HG02571 (cell line): ENCODE data around the gene IGF1R.

Experiments
- ATAC-seq: cut with Tn5 transposase; IDR thresholded peaks from one replicate; pipeline ENCODE4 v1.9.1; 2021; ENCODE audit warnings: mild to moderate bottlenecking, moderate library complexity; ENCODE audit not compliant: unreplicated experiment

The IGF1R gene

GRCh38 chr15:98817745-98818144 lies 169.4 kb downstream of the IGF1R start:
- ATAC-seq: no peak

DNA sequence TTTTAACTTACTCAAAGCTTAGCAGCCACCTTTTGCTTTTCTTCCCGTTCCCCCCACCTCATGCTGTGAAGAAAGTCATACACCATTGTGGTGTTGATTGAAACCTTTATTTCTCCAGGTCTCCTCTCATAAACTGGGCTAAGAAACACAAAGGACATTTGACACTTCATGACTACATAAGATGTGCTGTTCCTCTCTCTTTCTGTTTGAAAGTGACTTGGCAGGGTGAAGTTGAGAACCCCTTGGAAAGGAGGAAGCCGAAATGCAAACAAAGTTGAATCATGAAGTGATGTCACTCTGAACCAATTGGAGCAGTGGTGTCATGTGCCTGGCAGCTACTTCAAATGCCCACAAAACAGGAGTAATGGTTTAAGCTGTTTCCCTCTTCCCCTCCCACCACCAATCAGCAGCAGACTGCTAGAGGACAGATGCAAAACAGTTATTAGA lies 174.7 kb downstream of the IGF1R start:
- no peak for ATAC-seq

DNA sequence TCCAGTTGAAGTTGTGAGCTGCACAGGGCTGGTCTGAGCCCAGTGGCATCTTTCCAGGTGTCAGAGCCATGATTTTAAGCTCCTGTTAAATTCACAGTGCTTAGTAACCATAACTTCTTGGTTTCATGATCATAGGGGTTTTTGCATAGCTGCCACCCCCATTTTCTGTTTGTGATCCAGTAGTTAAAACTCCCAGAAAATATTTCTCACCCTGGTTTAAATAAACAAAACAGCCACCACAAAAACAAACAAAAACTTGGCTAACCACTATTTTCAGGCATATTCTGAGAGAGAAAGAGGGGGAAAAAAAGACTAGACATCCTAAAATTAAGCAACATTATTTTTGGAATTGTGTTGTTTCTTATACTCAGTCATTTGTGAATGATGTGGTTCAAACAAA lies 175.3 kb downstream of the IGF1R start:
- ATAC-seq: no peak

- ATAC-seq: no peak
Observed at GRCh38 chr15:98824595-98824994, 176.3 kb downstream of the IGF1R start.

DNA sequence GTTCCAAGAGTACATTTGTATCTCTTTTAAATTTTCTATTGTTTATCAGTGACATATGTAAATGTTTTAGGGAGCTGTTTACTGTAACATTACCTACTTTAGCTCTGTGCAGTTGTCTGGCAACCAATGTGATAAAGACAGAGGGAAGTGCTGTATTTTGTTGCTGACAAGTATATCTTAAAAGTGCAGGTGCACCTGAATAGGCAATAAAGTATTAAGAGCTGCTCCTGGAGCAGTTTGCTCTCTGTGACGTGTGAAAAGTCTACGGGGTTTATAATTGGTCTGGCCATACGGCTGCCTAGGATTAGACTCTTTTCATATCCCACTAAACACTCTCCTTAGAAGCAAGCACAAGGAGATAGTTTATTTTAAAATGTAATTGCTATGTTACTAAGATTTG lies 178.3 kb downstream of the IGF1R start:
- no peak for ATAC-seq

DNA sequence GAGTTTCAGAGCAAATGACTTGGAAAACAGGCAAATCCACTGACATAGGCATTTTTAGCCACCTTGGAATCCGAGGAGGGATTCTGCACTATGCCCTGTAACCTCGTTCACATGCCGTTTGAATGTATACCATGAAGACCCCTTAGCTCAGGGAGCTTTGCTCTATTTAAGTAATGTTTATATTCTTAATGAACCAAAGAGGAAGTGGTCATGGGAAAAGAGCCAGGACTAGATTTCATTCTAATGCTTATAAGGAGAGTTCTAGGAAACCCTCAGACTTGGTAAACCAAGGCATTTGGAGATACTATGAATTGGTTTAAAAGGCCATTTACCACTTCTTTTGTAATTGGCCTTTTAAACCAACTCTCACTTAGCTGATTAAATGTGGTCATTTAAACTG lies 178.9 kb downstream of the IGF1R start:
- ATAC-seq: no peak

DNA sequence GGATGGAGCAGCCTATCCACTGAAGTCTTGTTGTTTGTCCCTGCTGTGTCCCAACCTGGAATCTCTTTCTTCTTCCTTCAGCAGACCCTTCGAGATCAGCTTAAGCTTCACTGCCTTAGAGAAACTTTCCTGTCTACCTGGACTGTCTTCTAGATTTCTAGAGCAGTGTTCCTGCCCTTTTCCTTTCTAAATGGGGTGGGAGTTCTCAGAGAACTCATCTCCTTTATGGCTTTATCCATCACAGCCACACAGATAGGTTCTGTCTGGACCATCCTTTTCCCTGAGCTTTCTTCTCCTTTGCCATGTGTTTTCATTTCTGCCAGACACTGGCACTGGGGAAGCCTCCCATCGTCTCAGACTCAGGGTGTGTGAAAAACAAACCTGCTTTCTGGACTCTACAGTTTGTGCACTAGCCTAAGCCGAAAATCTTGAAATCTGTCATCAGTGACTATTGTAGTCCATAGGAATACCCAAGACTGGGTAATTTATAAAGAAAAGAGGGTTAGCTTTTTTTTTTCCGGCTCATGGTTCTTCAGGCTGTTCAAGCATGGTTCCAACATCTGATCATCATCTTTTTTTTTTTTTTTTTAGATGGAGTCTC lies 181.8 kb downstream of the IGF1R start:
- ATAC-seq: no peak

- no peak for ATAC-seq
Observed at GRCh38 chr15:98834976-98835375, 186.6 kb downstream of the IGF1R start.

GRCh38 chr15:98835876-98836275 lies 187.5 kb downstream of the IGF1R start:
- ATAC-seq: no peak

GRCh38 chr15:98838387-98839259 lies 190.3 kb downstream of the IGF1R start:
- no peak for ATAC-seq

GRCh38 chr15:98840053-98840452 lies 191.7 kb downstream of the IGF1R start:
- no peak for ATAC-seq

- ATAC-seq: no peak
Observed at GRCh38 chr15:98841419-98841970, 193.2 kb downstream of the IGF1R start.

DNA sequence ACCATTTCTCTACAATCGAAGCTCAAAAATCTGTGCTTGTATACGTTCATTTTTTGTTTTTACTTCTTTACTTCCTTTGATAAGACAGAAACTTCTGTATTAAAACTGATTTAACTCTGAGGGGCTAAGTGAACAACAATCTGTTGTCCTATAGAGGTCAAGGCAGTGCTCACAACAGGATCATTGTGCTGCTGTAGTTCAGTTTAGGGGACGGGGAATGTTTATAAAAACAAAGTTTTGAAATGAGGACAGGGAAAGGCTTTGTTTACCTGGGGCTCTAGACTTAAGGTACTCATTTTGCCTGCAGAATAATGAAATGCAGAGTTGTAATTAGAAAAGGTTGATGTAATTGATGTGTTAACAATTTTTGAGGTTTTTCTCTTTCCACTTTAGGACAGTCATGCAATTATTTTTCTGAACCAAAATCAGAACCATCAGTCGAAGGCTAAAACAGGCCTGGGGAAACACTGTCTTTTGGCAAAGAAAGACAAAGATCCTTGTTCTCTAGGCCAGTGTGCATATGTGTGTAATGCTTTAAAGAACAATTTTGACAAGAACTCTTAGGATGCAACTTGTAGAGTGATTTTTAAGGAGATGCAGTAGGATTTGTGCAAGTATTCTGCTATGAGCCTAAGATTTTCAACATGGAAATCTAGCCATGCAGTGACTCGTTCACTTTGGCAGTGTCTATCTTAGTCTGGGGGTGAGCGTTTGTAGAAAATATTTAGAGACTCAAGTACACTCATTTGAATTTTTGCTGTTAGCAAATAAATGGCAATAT lies 194.0 kb downstream of the IGF1R start:
- no peak for ATAC-seq

- ATAC-seq: no peak
Observed at GRCh38 chr15:98842973-98843285, 194.6 kb downstream of the IGF1R start.

DNA sequence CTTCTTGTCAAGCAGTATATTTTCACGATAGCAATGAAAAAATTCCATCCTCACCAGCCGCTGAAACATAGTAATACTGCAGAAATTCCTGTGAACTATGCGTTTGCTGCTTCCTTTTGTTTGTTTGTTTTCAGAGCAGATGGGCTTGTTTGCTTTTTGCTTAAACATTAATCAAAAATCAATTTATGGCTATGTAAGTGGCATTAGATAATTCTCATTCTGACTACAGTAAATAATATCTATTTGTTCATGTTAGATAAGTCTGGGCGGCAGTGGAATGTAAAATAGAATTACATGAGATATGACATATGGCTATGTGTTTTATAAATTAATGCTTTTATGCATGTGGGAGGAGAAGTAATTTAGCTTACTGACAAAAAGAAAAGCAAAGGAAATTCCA lies 195.5 kb downstream of the IGF1R start:
- no peak for ATAC-seq

GRCh38 chr15:98844261-98844660 lies 195.9 kb downstream of the IGF1R start:
- ATAC-seq: no peak

DNA sequence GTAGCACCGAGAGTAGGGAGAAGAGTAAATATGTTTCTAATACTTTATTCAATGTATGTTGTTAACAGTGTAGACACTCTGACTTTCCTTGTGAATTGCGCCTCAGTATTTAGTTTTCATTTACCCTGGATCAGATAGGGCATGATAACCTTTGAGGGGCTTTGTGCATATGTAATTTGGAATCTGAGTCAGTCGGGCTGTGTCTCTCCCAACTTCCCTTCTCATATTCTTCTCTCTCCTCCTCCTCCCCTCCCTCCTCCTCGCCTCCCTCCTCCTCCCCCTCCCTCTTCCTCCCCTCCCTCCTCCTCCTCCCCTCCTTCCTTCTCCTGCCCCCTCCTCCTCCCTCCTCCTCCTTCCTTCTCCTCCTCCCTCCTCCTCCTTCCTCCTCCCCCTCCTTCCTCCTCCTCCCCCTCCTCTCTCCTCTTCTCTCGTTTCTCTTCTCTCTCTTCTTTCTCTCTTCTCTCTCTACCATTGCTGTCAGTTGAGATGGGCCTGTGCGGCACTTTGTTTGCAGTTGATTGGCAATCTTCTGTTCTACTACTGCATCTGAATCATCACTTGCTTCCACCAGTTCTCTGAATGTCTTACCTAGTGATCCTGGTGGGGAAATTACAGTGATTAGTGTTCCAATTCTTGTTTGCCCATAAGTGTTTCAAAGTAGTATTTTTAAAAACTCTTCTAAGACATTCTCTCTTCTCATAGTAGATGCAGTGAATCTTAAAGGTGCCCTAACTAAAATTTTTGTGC lies 197.0 kb downstream of the IGF1R start:
- no peak for ATAC-seq

DNA sequence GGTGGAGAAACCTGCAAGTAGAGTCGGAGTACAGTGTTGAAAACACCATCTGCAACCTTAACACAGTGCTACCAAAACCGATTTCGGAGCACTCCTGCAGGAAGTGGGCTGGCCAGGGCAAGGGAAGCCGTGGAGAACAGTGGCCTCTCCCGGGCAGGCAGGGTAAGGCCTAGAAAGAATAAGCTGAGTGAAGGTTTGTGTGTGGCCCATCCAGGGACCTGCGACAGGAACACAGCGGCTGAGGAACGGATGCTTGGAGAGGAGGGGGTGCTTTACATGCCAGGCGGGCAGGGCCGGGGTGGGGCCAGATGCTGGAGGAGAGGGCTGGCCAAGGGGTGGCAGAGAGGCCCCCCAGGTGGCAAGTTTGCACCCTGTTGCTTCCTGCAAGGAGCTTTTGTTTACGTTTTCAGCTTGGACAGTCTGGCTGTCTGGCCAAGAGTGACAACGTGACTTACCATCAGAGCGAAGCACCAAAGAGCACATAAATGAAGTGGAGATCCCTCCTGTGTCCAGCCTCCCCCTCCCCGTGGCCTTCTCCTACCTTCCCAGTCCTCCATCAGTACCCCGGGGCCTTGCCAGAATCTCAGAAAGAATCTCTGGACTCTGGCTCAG lies 202.7 kb downstream of the IGF1R start:
- ATAC-seq: no peak

- ATAC-seq: no peak
Observed at GRCh38 chr15:98853161-98853560, 204.8 kb downstream of the IGF1R start.

GRCh38 chr15:98853617-98854420 lies 205.5 kb downstream of the IGF1R start:
- ATAC-seq: no peak
